GM21390 (cell line): Measurements from ENCODE around the gene TTC33.

Source experiments
- ATAC-seq: cut with Tn5 transposase; IDR thresholded peaks from one replicate; pipeline ENCODE4 v1.9.1; 2021; ENCODE audit not compliant: unreplicated experiment

The TTC33 gene

DNA sequence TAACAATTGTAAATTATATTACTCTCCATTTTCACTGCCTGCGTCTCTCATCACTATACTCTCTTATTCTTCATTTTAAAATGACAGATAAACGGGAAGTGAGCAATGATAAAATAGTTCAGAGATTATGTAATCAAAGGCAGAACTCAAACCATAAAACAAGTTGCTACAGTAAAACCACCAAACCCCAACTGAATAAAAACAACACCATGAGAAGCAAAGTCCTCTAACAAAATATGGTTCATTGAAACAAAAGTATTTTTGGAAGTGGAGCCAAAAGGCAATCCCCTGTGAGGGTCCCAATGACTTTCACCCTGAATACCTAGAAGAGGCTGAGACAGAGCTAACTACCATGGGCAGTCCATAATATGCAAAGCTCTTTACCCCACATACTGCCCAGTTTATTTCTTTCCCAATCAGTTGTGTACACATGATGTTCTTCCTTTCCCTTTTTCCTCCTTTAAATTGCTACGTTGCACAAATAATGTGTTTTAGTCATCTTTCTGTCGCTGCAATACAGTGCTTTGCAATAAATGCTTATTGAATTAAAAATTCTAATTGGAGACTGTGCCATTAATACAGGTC lies 140.1 kb downstream of the TTC33 start:
- ATAC-seq = no peak

- no peak for ATAC-seq
These were observed 140.7 kb downstream of the TTC33 start for GRCh38 chr5:40614923-40615585.

- ATAC-seq = no peak
These were observed 141.3 kb downstream of the TTC33 start for GRCh38 chr5:40614466-40614865.

DNA sequence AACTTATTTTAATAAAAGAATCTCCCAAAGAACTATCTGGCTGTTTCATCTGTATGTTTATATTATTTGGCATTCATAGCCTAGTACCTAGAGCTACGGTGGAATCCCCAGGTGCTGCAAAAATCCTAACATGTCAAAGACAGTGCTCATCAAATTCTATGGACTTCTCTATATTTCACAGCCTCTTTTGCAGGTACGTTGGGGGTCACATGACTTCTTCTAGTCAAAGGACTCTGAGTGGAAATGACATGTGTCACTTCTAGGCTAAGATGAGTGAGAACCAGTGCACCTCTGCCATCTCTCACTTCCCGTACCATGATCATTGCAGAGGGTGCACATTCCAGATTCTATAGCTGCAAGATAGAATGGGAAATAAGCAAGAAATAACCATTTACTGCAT lies 148.6 kb downstream of the TTC33 start:
- no peak for ATAC-seq

GRCh38 chr5:40606077-40606765 lies 149.5 kb downstream of the TTC33 start:
- ATAC-seq = no peak

DNA sequence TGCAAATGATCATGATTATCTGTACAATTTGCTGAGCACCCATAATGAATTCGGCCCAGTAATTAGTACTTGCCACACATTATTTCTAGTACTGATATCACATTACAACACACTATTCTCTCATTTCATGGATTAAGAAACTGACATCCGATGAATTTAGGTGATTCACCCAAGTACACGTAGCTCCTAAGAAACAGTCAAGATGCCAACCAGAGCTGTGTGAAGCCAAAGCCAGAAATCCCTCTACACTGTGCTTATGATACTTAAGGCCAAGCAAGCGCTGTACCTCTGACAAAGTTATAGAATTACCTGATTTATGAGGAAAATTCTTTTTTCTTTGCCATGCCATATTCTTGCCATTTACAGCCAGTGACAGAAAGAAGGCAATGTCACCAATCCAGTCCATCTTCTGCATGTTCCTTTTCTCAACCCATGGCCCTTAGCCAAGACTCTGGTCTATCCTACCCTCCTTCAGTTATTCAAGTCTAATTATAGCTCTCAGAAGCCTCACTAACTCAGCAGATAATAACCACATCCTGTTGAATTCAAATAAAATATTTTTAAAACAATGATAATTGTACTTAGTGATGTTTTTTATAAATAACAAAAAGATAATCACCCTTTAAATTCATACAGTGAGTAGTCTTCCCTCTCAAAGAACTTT lies 150.3 kb downstream of the TTC33 start:
- ATAC-seq = no peak

GRCh38 chr5:40603378-40603777 lies 152.4 kb downstream of the TTC33 start:
- ATAC-seq = no peak

DNA sequence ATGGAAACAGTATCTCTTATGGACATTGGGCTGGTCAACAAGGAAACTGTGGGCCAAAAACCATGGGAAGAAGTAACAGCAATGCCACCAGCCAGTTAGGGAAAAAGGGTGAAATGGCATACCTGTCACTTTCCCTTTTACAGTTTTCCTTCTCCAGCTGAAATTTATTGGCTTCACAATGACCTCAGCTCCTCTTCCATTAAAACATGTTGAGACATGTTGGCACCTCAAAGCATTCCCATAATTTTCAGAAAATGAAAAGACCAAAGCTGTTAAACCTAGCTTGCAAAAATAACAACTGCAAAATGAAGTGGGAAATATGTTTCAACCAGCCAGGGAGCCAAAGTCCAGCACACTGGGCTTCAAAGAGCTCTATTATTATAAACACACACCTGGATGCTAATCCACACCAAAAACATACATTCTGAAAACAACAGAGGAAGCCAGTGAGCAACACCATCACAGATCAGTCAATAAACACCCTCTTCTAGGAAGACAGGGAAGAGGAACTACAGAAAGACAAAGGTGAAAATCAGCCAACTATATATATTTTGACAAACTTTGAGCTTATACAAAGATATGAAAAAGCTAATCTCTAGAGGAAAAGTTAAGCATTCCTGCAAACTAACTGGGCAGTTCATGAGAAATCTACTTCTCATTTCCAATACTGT lies 154.4 kb downstream of the TTC33 start:
- no peak for ATAC-seq

DNA sequence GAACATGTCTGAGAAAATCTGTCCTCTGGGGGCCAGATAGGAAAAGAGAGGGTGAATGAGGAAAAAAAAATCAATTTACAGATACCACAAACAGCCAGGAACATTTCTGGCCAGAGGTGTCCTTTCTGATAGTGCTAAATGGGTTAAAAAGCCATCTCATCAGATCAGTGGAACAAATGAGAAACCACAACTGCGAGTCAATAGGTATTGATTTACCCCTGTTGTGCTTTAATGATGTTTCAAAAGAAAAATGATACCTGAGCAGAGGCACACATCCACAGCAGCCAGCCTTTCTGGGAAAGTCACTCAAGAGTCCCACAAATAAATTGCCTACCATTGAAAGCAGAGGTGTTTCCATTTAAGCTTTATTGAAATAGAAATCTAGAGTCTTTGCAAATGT lies 155.4 kb downstream of the TTC33 start:
- no peak for ATAC-seq

- no peak for ATAC-seq
These were observed 156.1 kb downstream of the TTC33 start for GRCh38 chr5:40599676-40600075.

- ATAC-seq = no peak
These were observed 160.9 kb downstream of the TTC33 start for GRCh38 chr5:40594811-40595210.

DNA sequence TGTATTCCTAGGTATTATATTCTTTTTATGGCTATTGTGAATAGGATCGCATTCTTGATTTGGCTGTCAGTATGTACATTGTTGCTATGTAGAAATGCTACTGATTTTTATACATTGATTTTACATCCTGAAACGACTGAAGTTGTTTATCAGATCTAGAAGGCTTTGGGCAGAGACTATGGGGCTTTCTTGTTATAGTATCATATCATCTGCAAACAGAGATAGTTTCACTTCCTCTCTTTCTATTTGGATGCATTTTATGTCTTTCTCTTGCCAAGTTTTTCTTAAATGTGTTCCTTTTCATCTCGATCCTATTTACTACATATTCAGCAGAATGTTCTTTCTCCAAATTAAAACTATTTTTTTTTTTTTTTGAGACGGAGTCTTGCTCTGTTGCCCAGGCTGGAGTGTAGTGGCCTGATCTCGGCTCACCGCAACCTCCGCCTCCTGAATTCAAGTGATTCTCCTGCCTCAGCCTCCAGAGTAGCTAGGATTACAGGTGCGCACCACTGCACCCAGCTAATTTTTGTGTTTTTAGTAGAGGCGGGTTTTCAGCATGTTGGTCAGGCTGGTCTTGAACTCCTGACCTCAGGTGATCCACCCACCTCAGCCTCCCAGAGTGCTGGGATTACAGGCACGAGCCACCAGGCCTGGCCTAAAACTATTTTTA lies 163.9 kb downstream of the TTC33 start:
- ATAC-seq = peak; percentile 96

DNA sequence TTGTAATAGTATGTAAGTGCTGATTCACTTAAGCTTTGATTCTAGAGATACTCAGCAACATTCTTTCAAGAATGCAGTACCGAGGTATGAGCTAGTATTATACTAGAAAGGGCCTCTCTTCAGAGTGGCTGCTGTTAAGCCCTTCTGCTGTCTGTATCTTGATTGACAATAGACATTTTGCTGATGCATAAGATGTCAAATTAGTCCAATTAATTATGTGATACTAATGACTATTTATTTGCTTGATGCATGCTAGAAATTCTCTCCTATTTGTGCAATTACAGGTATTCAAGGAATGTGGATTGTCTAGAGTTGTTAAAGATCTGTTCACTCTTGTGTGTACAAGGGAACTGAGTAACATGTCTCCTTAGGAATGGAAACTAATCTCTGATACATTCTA lies 168.4 kb downstream of the TTC33 start:
- ATAC-seq = no peak

GRCh38 chr5:40585537-40586267 lies 170.1 kb downstream of the TTC33 start:
- no peak for ATAC-seq

GRCh38 chr5:40584054-40584453 lies 171.7 kb downstream of the TTC33 start:
- ATAC-seq = no peak

- ATAC-seq = peak; percentile 96
These were observed 177.0 kb downstream of the TTC33 start for GRCh38 chr5:40578501-40579451.

GRCh38 chr5:40577718-40578117 lies 178.0 kb downstream of the TTC33 start:
- no peak for ATAC-seq

- ATAC-seq = no peak
These were observed 179.8 kb downstream of the TTC33 start for GRCh38 chr5:40575921-40576320.

- no peak for ATAC-seq
These were observed 180.3 kb downstream of the TTC33 start for GRCh38 chr5:40575411-40575810.
